Right lobe of liver (tissue), 4 donors: ENCODE results near the gene PPFIBP1.

ENCODE experiments used
- CTCF ChIP-seq, 4 donors: fragments of 200-600 bp in 3 of 4; fragments of 450-650 bp in 1 of 4; IDR thresholded peaks; one replicate each; pipeline versions ENCODE4 v1.5.1 to v1.8.0; 2016 to 2022; ENCODE audit warnings: antibody characterized with exemption in 4 of 4, mild to moderate bottlenecking in 2 of 4
- POLR2A ChIP-seq: fragments of 450-650 bp; IDR thresholded peaks from one replicate; pipeline ENCODE4 v1.6.1; 2017; ENCODE audit warnings: antibody characterized with exemption, mild to moderate bottlenecking
- donor health status: DM: no; HTN: no; CAD: no.
- donor health status: DM: no; HTN: no; CAD: no.
- donor health status: DM: no; HTN: yes; CAD: no.

- TF ChIP-seq CTCF (IDR thresholded peaks at IDR 0.05) (no peak), POLR2A (no peak)
These were observed 25.3 kb downstream of the PPFIBP1 start for GRCh38 chr12:27549236-27549800.
